ENCODE results near the gene FUOM. TPM values are rescaled to one million over a fixed set of nuclear protein-coding genes. Genes with fewer than 3 reads are reported as not detected.
"Not testable (repeated sequence)": the region's sequence is repeated elsewhere in the genome, so short reads cannot be mapped to it uniquely, and the experiment has no call there.

Gene FUOM
- total RNA-seq, 1 experiment from 2014 or later = 31.5 TPM

- no peak for DNase-seq (ENCODE audit: low read depth)
These were observed 31.4 kb upstream of the FUOM start for GRCh38 chr10:133388973-133389818.

GRCh38 chr10:133388236-133388972 lies 30.6 kb upstream of the FUOM start:
- peak; percentile 23 for DNase-seq (ENCODE audit: low read depth)

DNA sequence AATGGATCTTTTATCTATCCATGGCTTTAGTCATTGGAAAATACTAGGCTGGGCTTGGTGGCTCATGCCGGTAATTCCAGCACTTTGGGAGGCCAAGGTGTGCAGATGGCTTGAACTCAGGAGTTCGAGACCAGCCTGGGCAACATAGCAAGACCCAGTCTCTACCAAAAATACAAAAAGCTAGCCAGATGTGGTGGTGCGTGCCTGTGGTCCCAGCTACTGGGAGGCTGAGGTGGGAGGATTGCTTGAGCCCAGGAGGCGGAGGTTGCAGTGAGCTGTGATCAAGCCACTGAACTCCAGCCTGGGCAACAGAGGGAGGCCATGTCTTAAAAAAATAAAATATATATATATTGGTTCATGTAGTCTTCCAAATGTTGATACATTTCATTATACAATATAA lies 29.1 kb upstream of the FUOM start:
- DNase-seq (ENCODE audit: low read depth) = not testable (repeated sequence)

DNA sequence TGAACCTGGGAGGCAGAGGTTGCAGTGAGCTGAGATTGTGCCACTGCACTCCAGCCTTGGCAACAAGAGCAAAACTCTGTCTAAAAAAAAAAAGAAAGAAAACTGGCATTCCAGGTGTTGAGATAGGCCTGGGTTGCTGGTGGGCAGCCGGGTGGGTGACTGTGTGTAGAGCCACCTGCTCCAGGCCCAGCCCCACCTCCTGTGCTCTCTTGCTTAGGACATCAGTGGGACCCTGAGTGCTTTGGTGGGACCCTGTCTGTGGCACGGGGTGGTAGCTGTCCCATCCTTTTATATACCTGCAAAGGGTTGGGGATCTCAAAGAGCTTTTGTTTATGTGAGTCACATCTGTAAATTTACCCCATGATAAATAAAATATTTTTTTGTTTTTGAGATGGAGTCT lies 27.4 kb upstream of the FUOM start:
- no peak for DNase-seq (ENCODE audit: low read depth)

DNA sequence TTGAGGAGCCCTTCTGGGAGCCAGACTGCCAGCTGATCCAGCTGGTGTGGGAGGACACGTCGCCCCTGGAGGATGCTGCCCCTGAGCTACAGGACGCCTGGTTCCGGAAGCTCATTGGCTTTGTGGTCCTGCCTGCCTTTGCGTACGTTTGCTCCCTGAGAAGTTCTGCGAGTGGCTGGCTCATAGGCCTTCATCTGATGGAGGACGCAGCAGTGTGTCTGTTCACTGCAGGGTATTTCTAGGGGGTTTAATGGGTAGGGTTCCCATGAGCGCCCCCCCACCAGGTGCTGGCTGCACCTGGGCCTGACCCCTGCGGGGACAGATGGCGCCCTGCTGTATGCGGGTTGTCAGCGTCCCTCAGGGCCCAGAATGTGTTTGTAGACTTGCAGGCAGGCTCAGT lies 26.3 kb upstream of the FUOM start:
- DNase-seq (ENCODE audit: low read depth) = no peak

- DNase-seq (ENCODE audit: low read depth) = no peak
These were observed 25.7 kb upstream of the FUOM start for GRCh38 chr10:133383551-133383950.

DNA sequence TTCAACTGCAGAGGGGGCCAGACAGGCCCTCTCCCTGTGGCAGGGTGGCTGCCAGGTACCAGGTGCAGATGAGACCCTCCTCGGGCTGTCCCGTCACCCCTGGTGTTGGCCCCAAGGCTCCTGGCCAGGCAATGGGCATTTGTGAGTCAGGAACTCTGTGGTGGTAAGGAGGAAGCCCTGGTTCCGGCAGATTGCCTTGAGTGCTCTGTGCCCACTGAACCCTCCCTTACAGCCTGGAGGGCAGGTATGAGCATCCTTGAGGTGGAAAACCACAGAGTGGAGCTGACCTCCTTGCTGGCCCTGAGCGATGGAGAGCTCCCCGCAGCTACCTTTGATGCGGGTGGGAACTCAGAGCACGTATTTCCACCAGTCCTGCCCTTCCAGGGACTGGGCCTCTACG lies 23.2 kb upstream of the FUOM start:
- DNase-seq (ENCODE audit: low read depth) = no peak

DNA sequence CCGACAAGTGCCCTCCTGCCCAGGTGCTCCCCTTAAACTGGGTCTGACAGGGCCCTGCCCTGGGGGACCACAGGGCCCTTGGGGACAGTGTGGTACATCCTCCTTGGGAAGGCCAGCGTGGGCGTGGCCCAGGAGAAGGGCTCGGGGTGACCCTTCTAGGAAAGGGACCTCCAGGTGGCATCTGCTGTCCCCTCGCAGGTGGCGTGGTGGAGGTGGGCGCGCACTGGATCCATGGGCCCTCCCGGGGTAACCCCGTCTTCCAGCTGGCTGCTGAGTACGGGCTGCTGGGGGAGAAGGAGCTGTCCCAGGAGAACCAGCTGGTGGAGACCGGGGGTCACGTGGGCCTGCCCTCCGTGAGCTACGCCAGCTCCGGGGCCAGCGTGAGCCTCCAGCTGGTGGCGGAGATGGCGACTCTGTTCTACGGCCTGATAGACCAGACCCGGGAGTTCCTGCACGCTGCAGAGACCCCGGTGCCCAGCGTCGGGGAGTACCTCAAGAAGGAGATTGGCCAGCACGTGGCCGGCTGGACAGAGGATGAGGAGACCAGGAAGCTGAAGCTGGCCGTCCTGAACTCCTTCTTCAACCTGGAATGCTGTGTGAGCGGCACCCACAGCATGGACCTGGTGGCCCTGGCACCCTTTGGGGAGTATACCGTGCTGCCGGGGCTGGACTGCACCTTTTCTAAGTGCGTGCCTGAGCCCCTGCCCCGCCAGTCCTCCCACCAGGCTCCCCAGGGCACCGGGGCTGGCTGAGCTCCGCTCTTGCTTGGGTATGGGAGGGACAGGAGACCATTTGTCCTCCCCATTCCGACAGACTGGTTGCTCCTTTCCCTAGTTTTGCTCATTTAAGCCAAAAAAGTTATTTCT lies 22.2 kb upstream of the FUOM start:
- DNase-seq (ENCODE audit: low read depth) = no peak

GRCh38 chr10:133379152-133379800 lies 21.5 kb upstream of the FUOM start, which contains the start of gene PAOX:
Gene PAOX (plus strand): TSS chr10:133379262. CDS start chr10:133379317, 55 bp downstream.
- DNase-seq (ENCODE audit: low read depth) = no peak

- peak; percentile 36 for DNase-seq (ENCODE audit: low read depth)
These were observed 20.7 kb upstream of the FUOM start for GRCh38 chr10:133378251-133379096.

DNA sequence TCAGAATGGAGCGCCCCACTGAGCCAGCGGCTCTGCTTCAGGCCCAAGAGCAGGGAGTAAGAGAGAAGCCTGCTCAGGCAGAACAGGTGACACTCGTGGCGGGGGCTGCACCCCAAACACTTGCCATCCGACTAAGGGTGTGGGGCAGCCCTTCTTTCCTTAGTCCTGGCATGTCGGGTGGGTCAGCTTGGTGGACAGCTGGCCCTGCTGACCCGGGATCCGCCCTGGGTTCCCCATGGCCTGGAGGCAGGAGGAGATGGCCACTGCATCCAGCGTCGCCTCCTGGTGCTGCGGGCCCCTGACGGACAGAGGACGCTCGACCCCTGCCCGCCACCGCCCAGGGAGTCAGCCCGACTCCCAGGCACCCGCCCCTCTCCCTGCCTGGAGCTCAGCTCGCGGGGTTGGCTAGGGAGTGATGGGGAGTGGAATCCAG lies 20.0 kb upstream of the FUOM start:
- no peak for DNase-seq (ENCODE audit: low read depth)

GRCh38 chr10:133377025-133377817 lies 19.4 kb upstream of the FUOM start:
- no peak for DNase-seq (ENCODE audit: low read depth)

- not testable (repeated sequence) for DNase-seq (ENCODE audit: low read depth)
These were observed 18.4 kb upstream of the FUOM start for GRCh38 chr10:133376183-133376582.

DNA sequence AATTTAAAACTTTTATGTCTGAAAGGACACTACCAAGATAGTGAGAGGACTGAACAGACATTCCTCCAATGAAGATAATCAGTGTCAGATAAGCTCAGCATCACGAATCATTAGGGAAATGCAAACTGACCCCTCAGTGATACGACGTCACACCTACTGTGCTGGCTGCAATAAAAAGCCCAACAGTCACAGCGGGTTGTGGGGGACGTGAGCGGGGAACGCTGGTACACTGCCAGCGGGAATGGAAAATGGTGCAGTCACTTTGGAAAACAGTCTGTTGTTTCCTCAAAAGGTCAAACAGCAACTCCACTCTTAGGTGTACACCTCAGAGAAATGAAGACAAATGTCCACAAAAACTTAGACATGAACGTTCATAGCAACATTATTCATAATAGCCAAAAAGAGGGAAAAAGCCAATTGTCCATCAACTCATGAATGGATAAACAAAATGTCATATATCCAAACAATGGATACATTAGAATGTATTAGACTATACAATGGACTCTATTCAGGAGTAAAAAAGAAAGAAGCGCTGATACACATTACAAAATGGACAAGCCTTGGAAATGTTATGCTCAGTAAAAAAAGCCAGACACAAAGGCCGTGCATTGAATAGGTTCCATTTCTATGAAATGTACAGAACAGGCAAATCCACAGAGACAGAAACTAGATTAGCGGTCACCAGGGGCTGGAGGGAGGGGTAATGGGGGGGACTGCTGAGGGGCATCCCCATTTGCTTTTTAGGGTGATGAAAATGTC lies 17.7 kb upstream of the FUOM start:
- DNase-seq (ENCODE audit: low read depth) = no peak

DNA sequence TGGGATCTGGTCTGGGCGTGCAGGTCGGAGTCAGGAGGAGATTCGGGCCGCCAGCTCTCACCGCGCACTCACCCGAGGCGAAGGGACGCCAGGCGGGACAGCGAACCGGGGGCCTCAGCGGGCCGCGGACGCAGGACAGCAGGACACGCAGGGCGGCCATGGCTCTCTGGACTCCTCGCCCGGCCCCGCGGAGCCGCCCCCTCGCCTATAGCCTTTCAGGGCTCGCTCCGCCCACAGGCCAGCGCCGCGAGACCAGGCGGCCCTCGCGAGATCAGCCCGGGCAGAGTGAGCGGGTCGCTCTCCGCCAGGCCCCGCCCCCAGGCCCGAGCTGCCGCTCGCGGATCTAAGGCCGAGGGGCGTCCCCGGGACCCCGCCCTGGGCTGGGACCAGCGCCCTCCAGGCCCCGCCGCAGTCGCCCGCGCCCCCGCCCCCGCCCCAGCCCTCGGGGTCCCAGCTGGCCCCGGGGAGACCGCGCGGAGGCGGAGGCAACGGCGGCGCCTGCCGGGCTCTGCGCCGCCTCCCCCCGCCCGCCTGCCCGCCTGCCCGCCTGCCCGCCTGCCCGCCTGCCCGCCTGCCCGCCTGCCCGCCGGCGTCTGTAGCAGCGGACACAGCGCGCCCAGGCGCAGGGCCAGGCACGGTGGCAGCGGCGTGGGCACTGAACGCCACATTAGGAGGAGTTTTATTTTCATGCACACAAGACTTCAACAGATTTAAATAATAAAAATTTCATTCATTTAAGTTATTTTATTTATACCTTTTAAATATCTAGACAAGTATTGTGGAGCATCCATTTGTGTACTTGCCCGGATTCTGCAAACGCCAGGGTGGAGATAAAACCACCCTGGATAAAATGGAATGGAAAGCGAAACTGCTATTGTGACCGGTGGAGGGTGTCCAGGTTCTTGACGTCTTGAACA lies 15.6 kb upstream of the FUOM start, which contains the start of gene ECHS1:
Gene ECHS1 (minus strand): TSS at position 181 of the 917 bp plus-strand sequence. CDS start 21 bp downstream, at position 160.
- peak; percentile 85 for DNase-seq (ENCODE audit: low read depth)

DNA sequence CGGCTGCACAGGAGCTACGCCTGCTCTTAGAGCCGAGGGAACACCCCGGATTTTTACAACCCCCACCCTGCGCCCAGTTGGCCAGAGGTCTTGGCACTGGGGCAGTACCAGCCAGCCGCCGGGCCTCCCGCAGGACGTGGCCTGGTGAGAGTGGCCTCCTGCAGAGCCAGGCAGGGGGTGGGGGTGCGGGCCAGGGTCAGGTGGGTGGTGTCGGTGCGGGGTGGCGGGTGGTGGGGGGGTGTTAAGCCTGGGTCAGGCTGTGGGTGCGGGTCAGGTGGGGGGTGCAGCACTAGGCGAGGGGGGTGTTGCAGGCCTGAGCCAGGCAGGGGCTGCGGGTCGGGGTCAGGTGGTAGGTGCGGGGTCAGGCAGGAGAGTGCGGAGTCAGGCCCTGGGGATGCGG lies 14.7 kb upstream of the FUOM start:
- no peak for DNase-seq (ENCODE audit: low read depth)
